GM12874 (cell line): ENCODE results near the gene EGFLAM.

ENCODE experiments used
- TF ChIP-seq, protein P1 (sequence below): IDR thresholded peaks from 2 replicates; pipeline ENCODE4 v1.5.1; 2011; ENCODE audit warnings: low read depth, mild to moderate bottlenecking, control low read depth, low read length, moderate library complexity; ENCODE audit not compliant: insufficient read depth

EGFLAM gene

DNA sequence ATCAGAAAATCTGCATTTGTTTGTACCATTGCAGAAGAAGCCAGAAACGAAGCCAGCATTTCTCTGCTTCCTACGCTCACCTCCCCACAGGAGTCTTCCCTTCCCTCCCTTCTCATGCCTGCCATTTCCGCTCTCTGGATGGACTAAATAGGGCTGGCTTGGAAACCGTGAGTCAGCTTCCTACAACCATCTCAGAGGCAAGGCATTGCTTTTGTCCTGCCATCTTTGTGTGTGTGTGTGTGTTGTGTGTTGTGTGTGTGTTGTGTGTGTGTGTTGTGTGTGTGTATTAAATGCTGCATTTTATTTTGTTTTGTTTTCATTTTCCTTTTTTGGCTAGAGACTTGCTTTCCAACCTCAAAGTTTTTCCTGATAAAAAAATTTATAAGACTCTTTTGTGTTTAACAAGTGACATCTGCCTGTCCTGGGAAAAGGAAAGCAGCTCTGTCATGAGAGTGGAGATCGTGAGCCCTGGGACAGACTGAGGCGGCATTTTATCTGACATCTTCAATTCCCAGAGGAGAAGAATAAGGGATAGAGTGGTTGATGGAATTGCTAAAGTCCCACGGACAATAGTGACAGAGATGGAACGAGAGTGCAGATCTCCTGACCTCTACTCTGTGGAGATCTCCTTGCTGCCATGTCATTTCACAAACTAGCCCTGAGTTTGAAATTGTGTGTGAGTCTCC is 7.5 kb upstream of the EGFLAM start:
- TF ChIP-seq, protein P1, sequence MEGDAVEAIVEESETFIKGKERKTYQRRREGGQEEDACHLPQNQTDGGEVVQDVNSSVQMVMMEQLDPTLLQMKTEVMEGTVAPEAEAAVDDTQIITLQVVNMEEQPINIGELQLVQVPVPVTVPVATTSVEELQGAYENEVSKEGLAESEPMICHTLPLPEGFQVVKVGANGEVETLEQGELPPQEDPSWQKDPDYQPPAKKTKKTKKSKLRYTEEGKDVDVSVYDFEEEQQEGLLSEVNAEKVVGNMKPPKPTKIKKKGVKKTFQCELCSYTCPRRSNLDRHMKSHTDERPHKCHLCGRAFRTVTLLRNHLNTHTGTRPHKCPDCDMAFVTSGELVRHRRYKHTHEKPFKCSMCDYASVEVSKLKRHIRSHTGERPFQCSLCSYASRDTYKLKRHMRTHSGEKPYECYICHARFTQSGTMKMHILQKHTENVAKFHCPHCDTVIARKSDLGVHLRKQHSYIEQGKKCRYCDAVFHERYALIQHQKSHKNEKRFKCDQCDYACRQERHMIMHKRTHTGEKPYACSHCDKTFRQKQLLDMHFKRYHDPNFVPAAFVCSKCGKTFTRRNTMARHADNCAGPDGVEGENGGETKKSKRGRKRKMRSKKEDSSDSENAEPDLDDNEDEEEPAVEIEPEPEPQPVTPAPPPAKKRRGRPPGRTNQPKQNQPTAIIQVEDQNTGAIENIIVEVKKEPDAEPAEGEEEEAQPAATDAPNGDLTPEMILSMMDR: no peak

DNA sequence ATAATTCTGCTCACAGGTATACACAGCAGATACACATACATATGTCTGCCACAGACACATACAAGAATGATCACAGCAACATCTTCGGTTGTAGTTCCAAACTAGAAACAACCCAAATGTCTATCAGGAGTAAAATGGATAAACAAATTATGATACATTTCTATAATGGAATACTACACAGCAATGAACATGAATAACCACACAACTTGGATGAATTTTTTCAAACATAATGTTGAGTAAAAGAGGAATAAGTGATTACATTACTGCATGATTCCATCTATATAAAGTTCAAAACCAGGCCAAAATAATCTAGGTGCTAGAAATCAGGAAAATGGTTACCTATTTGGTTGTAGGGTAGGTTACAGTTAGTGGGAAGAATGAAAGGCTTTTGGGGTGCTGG is 4.6 kb upstream of the EGFLAM start:
- TF ChIP-seq, protein P1: no peak

DNA sequence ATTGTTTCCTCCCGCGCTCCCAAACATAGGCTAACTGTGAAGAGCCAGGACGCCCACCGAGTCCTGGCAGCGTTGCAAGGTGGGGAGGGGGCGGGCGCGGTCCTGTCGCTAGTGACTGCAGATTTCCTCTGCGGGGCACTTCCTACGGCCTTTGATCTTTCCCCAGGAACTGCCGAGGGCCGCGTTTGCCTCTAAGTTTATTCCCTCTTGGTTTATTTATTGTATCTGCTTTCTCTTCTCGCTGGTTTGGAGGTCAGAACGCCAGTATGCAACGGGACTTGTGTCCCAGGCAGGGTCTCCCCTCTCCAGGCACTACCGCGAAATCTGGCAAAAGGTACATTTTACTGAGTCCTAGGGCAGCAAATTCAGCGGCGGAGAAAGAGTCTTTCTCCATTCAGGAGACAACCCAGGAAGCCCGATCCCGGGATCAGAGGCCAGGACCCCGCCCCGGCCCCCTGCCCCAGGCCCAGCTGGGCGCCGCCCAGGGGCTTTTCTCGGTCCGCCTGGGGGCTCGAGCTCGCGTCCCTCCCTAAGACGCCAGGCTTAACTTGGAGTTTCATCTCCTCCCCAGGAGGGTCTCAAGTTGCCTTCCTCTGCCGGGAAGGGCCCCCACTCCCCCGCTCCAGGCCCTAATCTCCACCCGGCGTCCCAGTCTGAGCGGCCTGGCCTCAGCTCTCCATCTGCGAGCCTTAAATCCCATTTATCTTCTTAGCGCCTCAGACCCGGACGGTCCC is 884 bp upstream of the EGFLAM start:
- TF ChIP-seq, protein P1: no peak

DNA sequence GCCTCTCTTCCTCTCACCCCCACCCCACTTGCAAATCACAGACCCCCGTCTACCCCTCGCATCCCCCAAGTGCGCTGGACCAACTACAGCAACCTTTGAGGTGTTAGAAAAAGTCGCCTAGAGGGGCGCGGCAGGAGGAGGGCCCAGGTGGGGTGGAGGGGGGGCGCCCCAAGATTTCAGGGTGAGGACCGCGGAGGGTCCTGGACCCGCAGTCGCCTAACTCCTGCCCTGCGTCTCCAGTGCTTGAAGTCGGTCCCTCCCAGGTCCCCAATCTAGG is 379 bp upstream of the EGFLAM start:
- TF ChIP-seq, protein P1: no peak

DNA sequence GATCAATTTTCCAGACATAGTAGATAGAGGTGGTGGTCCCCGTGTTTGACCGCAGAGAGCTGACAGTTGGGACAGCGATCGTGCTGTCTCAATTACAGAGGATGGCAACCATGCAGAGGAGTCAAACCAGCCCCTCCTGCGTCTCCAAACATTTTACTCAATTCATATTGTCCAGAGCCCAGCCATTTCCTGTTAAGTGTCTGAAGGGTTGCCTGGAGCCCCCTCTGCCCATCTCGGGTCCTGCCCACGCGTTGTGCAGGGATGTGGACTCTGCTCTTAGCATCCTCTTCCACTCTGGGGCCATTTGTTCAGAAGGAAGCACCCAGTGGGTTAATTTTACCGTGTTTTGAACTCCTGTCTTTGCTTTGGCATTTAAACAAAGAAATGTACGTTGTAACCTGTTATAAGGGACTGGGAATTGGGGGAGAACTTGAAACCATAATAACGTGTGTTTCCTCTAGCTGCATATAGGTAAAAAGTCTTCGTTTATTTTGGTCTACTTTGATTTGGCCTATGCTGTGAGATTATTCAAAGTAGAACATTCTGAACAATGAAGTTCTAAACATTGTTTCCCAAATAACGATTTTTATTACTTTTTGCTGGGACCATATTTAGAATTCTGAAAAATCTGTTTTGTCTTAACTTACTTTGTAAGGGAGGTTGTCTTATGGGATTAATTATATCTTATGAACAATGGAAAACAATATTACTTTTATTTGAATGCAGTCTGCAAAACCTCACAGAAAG is 876 bp downstream of the EGFLAM start:
- TF ChIP-seq, protein P1: no peak

DNA sequence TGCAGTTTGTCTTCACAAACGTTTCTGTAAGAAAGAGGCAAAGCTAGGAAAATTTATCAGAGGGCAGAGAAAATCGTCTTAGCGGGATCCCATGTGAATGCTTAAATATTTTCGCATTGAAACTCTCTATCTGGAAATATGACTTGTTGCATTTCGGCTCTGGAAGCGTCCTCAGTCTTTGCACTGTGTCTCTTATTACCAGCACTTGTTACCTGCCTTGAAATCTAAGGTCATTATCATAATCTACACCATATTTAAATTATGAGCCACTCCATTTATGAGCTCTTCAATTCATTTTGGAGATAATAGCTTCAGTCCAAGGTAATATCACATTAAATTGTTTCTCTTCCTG is 1.4 kb downstream of the EGFLAM start:
- TF ChIP-seq, protein P1: no peak

DNA sequence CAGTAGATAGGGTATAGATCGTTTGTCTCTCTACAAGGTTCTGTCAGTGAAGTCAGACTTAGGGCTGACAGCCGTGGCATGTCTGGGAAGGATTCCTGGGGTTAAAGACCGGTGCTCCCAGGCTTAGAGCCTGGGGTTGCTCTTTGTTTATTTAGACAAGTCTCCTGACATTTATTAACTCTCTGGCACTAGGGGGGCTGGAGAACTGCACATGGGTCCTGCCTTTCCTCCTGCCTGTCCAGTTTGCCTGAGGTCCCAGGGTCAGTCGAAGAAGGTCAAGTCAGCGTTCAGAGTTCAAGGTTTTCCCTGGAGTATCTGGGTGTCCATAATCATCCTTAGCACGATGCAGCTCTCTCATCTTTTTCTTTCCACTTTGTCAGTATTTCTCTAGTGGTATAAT is 5.6 kb downstream of the EGFLAM start:
- TF ChIP-seq, protein P1: no peak
